NCI-H510A treated with DMSO at 0.1 percent for 48 hours (cell line): ENCODE data around the gene PBX3.
"Not testable (repeated sequence)": the region's sequence is repeated elsewhere in the genome, so short reads cannot be mapped to it uniquely, and the experiment has no call there.

Source experiments
- DNase-seq: peaks from one replicate; lab custom pipeline; 2025; lab: John Stamatoyannopoulos, UW

Gene PBX3

DNA sequence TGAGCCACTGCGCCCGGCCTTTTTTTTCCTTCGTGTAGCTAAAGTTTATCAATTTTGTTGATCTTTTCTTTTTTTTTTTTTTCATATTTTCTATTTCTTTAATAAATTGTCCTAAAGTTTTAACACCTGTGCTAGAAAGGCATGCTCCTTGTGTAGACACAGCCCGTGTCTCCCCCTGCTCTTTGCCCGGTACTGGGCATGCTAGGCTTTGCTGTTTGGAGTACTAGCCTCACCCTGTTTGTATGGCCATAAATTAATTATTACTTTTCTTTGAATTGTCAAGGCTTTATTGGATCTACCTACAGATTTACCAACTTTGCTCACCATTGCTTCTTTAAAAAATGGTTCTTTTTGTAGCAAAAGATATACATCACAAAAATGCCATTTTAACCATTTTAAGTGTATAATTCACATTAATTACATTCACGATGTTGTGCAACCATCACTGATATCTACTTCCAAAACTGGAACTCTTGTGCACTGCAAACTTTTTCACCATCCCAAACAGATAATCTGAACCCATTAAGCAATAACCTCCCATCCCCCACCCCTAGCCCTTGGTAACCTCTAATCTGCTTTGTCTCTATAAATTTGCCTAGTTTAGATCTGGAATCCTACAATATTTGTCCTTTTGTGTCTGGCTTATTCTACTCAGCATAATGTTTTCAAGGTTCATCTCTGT, 31.5 kb downstream of the PBX3 start:
- not testable (repeated sequence) for DNase-seq

DNA sequence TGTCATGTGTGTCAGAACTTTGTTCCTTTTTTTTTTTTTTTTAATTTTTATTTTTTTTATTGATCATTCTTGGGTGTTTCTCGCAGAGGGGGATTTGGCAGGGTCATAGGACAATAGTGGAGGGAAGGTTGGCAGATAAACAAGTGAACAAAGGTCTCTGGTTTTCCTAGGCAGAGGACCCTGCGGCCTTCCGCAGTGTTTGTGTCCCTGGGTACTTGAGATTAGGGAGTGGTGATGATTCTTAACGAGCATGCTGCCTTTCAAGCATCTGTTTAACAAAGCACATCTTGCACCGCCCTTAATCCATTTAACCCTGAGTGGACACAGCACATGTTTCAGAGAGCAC, 32.0 kb downstream of the PBX3 start:
- DNase-seq = not testable (repeated sequence)

DNA sequence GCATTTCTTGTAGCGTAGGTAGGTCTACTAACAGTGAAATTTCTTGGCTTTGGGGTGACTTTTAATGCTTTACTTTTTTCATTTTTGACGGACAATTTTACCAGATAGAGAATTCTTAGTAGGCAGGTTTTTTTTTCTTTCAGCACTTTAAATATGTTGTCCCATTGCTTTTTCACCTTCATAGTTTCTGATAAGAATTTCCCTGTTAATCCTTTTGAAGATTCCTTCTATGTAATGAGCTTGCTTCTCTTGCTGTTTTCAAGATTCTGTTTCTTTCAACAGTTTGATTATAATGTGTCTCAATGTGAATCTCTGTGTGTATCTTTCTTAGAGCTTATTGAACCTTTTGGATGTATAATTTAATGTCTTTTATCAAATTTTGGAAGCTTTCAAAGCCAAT, 35.5 kb downstream of the PBX3 start:
- DNase-seq = no peak

DNA sequence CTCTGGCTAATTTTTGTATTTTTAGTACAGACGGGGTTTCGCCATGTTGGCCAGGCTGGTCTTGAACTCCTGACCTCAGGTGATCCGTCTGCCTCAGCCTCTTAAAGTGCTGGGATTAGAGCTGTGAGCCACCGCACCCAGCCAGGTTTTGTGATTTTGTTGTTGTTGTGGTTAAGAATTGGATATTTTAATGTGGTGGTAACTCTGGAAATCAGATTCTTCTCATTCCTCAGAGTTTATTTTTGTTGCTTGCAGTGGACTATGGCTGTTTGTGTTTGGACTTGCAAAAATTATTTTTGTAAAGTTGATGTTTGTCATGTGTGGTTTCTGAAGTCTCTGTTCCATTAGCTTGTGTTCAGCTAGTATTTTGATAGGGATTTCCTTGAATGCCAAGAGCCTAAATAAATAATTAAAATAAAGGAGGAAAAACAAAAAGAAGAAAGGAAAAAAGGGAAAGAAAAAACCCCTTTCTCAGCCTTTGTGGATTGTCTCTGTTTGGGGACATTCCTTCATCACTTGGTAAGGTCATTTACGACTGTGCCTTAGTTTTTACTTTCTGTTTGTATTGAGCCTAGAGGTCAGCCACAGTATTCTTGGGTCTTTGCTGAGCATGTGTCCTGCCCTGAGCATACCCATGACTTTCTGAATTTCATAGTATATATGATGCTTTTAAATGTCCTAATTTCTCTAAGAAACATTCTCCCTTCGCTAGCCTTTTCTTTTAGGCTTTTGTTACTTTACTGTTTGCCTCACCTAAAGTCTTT, 37.3 kb downstream of the PBX3 start:
- no peak for DNase-seq

DNA sequence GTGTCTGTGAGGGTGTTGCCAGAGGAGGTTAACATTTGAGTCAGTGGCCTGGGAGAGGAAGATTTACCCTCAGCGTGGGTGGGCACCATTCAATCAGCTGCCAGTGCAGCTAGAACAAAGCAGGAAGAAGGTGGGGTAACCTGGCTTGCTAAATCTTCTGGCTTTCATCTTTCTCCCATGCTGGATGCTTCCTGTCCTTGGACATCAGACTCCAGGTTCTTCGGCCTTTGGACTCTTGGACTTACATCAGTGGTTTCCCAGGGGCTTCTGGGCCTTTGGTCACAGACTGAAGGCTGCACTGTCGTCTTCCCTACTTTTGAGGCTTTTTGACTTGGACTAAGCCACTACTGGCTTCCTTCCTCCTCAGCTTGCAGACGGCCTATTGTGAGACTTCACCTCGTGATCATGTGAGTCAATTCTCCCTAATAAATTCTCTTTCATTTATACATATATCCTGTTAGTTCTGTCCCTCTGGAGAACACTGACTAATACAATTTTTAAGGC, 38.1 kb downstream of the PBX3 start:
- DNase-seq = no peak

DNA sequence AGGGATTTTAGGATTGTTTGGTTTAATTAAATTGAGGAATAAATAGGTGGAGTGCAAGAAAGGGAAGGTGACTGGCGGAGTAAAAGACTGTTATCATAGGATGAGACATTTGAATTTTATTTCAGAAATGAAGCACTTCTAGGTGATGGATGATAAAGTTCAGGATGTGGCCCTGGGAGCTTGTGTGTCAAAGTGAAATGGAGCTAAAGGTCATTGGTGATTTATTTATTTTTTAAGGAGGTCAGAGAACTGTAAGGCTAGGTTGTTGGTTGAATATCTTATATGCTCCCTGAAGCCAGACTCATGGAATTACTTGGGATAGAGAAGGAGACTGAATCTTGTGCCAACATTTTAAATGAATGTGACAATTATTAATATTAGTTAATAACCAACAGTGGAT, 40.5 kb downstream of the PBX3 start:
- DNase-seq = no peak

DNA sequence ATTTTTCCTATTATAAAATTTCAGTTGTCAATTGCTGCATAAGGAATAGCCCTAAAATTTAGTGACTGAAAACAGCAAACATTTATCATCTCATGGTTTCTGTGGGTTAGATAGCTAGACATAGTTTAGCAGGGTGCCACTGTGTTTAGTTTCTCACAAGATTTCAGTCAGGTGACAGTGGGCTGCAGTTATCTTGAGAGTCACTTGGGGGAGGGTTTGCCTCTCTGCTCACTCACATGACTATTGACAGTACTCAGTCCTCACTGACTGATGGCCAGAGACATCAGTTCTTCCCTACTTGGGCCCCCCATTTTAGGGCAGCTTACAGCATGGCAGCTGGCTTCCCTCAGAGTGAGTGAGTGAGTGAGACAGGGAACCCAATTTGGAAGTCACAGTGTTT, 42.0 kb downstream of the PBX3 start:
- DNase-seq = no peak

DNA sequence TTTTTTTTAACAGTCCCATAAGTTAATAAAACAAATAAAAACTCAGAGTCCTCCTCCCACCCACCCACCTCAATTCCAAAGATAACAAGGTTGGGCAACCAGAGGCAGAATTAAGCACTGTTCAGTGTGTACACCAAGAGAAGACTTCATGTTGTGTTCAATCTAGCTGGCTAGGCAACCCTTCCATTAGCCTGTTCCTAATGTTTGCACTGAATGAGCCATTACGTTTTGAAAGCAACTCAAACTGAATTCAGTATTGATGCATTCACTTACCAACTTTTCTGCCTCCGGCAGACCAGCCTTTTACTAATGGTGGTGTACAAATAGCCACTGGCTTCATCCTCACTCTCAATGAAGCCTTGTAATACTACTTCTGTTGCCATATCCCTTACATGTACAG, 47.5 kb downstream of the PBX3 start:
- no peak for DNase-seq

DNA sequence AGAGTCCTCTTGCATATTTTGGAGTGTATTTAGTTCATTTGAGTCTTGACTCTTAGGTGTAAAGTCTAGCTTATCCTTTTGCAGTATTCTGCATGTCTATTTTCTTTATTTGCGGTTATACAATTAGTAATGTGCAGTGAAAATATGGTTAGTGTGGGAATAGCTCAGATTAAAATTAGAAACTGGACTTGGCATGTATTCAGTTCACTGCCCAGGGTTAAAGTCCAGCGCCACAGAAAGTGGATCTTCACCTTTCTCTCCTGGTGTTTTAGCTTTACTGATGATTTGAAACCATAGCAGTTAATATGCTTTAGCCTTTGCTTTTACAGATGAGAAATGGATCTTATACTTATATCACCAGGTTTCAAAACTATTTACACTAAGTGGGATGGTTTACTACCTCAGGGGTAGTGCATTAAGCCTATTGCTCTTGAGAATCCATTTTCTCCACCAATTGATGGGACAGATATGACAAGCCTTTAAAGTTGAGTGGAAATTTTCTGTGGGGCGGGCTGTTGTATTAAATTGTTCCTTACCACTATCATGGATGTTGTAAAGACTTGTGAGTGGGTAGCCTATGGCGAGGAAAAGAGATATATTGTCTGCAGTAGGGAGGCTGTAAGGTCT, 48.9 kb downstream of the PBX3 start:
- no peak for DNase-seq

DNA sequence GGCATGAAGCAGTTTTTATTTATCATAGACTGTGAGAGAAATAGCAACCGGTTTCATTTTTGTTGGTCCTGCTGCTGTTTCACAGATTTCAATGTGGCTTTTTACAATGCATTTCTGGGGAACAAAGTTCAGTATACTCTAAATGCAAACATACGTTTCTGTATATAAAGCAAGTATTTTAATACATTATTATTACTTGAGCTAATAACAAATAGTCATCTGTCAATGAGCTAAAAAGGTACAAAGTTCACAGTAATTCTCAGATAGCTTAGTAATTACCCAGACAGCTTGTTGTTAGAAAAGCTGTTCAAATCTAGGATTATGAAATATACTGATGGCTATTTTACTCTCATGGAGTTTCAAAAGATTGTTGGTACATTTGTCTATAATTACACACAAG, 50.8 kb downstream of the PBX3 start:
- no peak for DNase-seq

DNA sequence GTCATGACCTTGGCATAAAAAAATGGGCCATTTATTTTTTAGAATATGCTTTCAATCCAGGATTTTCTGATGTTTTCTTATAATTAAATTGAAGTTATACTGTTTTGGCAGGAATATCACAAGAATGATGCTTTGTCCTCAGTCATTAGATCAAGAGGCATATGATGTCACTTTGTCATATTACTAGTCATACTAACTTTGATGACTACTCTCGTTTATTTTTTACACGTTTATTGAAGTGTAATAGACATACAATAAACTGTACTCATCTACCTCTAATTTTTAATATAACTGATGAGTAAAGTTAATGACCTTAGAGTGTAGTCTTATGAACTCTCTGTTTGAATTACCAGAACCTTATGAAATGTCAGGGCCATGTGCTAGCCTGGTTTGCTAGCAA, 56.4 kb downstream of the PBX3 start:
- DNase-seq = no peak

DNA sequence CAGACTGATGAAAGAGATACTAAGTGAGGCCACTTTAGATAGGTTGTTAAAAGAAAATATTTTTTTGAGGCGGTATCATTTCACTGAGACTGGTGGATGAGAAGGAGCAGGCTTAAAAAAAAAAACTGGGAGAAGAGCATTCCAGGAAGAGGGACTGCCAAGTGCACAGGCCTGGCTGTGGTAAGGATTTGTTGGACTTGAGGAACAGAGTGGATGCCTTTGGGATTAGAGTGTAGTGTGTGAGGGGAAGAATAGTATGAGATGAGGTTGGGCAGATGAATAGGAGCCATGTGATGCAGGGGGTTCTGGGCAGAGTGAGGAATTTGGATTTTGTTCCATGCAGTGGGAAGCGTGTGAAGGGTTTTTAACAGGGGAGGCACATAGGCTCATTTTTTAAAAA, 57.9 kb downstream of the PBX3 start:
- no peak for DNase-seq

DNA sequence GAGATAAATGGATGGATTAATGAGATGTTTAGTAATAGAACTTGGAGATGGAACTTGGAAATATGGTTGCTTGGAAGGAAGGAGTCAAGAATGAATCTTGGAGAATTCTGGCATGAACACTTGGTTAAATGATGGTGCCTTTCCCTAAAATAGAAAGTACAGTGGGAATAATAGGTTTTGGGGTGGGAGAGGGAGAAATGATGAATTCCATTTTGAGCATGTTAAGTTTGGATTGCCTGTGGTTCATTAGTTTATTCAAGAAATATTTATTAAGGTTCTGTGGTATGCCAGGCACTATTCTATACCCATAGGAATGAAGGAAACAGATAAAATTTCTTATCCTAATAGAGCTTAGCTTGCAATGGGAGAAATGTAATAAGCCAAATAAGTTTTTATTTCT, 58.4 kb downstream of the PBX3 start:
- DNase-seq = no peak

DNA sequence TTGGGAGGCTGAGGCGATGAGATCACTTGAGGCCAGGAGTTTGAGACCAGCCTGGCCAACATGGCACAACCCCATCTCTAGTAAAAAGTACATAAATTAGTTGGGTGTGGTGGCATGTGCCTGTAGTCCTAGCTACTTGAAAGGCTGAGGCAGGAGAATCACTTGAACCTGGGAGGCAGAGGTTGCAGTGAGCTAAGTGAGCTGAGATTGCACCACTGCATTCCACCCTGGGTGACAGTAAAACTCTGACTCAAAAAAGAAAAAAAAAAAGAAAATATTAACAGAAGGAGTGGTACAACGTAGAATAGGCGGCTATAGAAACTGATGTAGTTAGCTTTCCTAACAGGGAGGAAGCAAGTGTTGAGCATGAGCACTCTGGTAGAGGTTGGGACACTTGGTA, 59.9 kb downstream of the PBX3 start:
- no peak for DNase-seq

DNA sequence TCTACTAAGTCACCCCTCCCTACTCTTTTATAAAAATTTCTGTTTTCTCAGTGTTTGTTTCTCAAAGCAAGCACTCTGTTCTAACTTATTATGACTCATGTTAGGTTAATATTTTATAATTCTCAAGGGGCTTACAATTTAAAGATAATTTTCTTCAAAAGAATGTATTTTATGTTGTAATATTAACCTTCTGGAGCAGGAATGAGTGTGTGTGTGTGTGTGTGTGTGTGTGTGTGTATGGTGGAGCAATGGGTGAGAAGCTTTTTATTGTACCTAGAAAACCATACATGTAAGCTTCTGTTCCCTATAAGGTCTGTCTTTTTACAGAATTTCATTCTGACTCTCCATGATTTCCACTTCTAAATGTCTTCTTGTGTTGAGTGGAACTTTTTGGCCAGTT, 63.0 kb downstream of the PBX3 start:
- no peak for DNase-seq

DNA sequence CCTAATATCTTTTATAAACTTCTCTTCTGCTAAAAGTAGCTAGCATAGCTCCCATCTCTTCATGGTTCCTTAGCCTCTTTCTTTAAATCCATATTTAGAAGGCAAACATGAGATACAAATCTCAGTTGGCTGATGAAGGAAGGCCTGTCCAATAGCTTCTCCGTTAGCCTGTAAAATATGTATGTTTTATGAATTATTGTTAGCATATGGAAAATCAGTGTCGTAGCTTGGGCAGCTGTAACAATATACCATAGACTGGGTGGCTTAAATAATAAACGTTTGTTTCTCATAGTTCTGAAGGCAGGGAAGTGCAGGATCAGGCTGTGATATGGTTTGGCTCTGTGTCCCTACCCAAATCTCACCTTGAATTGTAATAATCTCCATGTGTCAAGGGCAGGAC, 63.8 kb downstream of the PBX3 start:
- DNase-seq = no peak

DNA sequence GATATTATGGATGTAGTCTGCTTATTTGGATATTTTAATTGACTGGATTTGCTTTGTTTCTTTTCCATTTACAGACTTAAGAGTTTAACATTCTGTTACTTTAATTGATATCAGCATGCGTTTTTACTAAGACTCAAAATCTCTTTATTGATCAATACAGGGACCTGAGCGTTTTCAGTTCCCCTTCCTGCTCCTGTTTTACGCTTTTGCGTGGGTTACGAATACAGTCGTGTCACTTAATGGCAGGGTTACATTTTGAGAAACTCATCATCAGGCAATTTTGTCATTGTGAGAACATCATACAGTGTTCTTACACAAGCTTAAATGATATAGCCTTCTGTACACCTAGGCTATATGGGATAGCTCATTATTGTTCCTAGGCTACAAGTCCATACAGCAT, 65.2 kb downstream of the PBX3 start:
- no peak for DNase-seq

DNA sequence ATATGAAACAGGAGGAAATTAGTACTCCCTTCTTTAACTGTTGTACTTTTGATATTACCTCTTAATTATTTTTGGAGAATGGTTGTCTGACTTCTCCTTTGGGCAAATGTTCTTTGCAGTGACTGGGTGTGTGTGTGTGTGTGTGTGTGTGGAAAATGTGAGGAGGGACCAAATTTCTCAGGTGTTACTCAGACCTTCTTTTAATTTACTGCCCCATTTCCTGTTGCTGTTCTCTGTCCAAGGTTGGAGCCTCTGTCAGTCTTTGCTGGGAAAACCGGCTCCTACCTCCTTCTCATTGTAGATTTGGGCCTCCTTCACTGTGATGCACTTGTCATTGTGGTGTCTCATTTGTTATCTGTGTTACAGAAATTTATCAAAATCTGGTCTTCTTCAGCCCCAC, 68.4 kb downstream of the PBX3 start:
- DNase-seq = no peak

DNA sequence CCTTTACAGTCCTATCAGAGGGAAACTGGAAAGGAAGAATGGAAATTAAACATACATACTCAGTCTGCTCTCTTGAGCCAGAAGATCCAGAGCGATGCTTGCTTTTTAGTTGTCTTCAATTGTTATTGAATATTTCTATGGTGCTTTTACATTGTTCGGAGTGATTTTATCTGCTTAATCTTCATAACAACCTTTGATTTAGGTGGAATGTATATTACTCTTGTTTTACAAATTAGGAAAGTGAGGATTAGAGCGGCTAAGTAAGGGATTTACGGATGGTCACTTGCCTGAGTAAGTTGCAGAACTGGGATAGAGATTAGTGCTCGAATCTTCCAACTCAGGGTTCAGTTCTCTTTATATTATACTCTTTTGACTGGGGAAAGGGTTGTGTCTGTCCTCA, 69.1 kb downstream of the PBX3 start:
- DNase-seq = no peak

DNA sequence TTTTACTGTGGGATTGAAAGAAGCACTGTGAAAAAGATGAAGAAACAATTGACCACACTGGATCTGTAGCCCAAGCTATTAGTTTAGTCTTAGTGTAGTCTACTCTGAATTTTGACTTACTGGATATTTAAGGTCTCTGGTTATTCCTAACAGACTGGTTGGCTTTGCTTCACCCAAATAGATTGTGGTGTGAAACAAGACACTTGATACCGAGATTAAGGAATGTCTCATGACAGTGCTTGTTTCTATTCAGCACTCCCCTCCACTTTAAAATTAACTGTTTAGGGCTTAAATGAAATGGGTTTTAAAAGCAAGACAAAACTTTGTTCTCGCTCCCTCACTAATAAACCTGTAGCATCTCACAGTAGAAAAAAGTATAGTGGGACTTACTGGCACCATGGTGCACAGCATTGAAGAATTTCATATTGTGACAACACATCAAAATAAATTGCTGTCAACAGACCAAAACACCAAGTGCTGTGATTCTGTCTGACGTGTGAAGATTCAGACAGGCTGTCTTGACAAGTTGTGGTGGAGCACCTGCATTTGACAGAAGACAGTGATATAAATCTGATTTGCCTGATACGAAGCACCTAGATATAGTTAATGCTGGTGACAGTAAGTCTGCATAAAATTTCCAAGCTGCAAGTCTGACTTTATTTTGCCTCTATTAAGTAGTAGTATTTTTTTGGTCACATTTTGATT, 73.1 kb downstream of the PBX3 start:
- no peak for DNase-seq

DNA sequence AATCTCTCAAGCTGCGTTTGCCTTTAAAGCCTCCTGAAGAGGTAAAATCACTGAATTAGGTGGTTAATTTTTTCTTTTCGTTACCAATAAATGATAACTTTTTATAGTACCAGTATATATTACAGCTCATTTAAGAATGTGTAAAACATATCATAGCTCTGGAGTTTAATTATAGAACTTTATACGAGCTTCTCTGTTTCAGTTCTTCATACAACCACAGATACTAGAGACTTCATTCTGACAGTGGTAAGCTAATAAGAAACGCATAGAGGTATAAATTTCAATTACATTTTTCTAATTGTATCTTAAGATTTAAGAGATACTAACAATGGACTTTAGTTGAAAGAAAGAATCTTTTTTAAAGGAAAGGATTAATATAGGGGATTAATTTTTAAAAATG, 73.9 kb downstream of the PBX3 start:
- DNase-seq = no peak

DNA sequence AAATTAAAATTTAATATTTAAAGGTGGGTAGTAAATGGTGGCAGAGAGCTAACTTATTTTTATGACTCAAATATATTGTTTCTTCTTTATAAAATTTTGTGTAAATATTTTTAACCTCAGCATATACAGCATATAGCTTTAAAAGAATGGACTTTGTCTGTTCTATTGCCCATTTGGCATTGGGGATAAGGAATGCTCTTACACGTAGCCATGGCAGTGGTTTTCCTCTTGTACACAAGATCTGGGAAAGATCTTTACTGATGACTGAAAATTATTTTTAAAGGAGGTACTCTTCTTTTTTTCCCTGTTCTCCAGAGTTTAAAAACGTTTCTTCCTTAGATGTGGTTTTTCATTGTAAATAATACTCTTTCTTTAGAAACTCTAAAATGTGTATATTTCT, 75.0 kb downstream of the PBX3 start:
- no peak for DNase-seq

DNA sequence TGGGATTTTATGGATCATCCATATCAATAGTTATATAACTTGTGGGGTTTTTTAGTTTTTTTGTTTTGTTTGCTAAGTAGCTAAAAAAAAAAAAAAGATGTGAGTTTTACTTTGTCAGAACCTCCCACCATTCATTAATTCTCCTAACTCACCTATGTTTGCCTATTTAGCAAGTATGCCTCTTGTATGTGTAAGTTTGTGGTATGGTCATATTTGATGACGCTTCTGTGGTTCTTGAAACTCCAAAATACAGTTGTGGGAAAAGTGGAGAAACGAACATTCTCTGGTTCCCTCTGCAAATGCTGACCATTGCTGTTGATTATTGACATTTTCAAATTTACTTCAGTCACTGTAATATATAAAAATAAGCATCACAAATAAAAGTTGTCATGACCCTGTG, 75.7 kb downstream of the PBX3 start:
- DNase-seq = no peak
